NOMO-1 (cell line): ENCODE results near the gene CDK19.
"Not testable (repeated sequence)": the region's sequence is repeated elsewhere in the genome, so short reads cannot be mapped to it uniquely, and the experiment has no call there.

Experiments
- DNase-seq, 2 experiments: peaks; one replicate each; lab custom pipeline; 2025; ENCODE audit not compliant: unreplicated experiment in 2 of 2; lab: John Stamatoyannopoulos, UW

Gene CDK19

GRCh38 chr6:110629153-110629552 lies 186.1 kb downstream of the CDK19 start:
- no peak for DNase-seq

GRCh38 chr6:110628330-110628729 lies 186.9 kb downstream of the CDK19 start:
- no peak for DNase-seq

- no peak for DNase-seq
These were observed 188.8 kb downstream of the CDK19 start for GRCh38 chr6:110626442-110626841.

- DNase-seq = no peak
These were observed 189.4 kb downstream of the CDK19 start for GRCh38 chr6:110625883-110626282.

GRCh38 chr6:110622912-110623578 lies 192.2 kb downstream of the CDK19 start:
- DNase-seq = no peak

- DNase-seq = no peak
These were observed 194.2 kb downstream of the CDK19 start for GRCh38 chr6:110621061-110621460.

GRCh38 chr6:110620065-110620464 lies 195.2 kb downstream of the CDK19 start:
- DNase-seq = no peak

- no peak for DNase-seq
These were observed 195.9 kb downstream of the CDK19 start for GRCh38 chr6:110619275-110619908.

GRCh38 chr6:110618591-110619267 lies 196.5 kb downstream of the CDK19 start:
- DNase-seq = no peak

GRCh38 chr6:110617057-110617456 lies 198.2 kb downstream of the CDK19 start:
- no peak for DNase-seq

GRCh38 chr6:110615722-110616121 lies 199.5 kb downstream of the CDK19 start:
- no peak for DNase-seq

- no peak for DNase-seq
These were observed 200.7 kb downstream of the CDK19 start for GRCh38 chr6:110614586-110614985.

GRCh38 chr6:110614106-110614505 lies 201.2 kb downstream of the CDK19 start:
- DNase-seq = no peak

GRCh38 chr6:110613356-110613755 lies 201.9 kb downstream of the CDK19 start:
- DNase-seq = peak; percentile 48 to 84

- no peak for DNase-seq
These were observed 203.0 kb downstream of the CDK19 start for GRCh38 chr6:110612298-110612697.

GRCh38 chr6:110609101-110609500 lies 206.2 kb downstream of the CDK19 start:
- no peak for DNase-seq

GRCh38 chr6:110608151-110608550 lies 207.1 kb downstream of the CDK19 start:
- no peak for DNase-seq

GRCh38 chr6:110606151-110606550 lies 209.1 kb downstream of the CDK19 start:
- DNase-seq = no peak

GRCh38 chr6:110600640-110601039 lies 214.6 kb downstream of the CDK19 start:
- DNase-seq = not testable (repeated sequence)

- no peak for DNase-seq
These were observed 217.5 kb downstream of the CDK19 start for GRCh38 chr6:110597761-110598160.

- no peak for DNase-seq
These were observed 218.9 kb downstream of the CDK19 start for GRCh38 chr6:110596354-110596753.

GRCh38 chr6:110595112-110595511 lies 220.2 kb downstream of the CDK19 start:
- no peak for DNase-seq
